MM.1S (cell line): ENCODE results near the gene DLX4.

ENCODE experiments used
- DNase-seq: peaks from one replicate; pipeline ENCODE4 v3.0.0-alpha.2; 2015
- H2AFZ ChIP-seq: fragments of 300-600 bp; sonication (generic); 2 replicates; pipeline ENCODE4 v1.6.0; 2016; ENCODE audit warnings: antibody characterized with exemption, low read length
- H3F3A ChIP-seq: fragments of 300-600 bp; sonication (generic); 2 replicates; pipeline ENCODE4 v1.6.1; 2016; ENCODE audit warnings: mild to moderate bottlenecking, antibody characterized with exemption, low read length, moderate library complexity, mixed read lengths; ENCODE audit not compliant: insufficient read depth
- H3K27ac ChIP-seq: fragments of 300-600 bp; sonication (generic); 2 replicates; pipeline ENCODE4 v1.5.1; 2016; ENCODE audit warnings: mild to moderate bottlenecking, low read length
- H3K27me3 ChIP-seq: fragments of 300-600 bp; sonication (generic); replicated peaks from 2 replicates; pipeline ENCODE4 v1.6.0; 2016; ENCODE audit warnings: low read length; ENCODE audit not compliant: insufficient read depth
- H3K36me3 ChIP-seq: fragments of 300-600 bp; sonication (generic); replicated peaks from 2 replicates; pipeline ENCODE4 v1.6.1; 2016; ENCODE audit warnings: mild to moderate bottlenecking, low read length, mixed read lengths; ENCODE audit not compliant: insufficient read depth
- H3K4me1 ChIP-seq: fragments of 300-600 bp; sonication (generic); 2 replicates; pipeline ENCODE4 v1.6.1; 2016; ENCODE audit warnings: low read length, mixed read lengths
- H3K4me2 ChIP-seq: fragments of 300-600 bp; sonication (generic); 2 replicates; pipeline ENCODE4 v1.6.0; 2016; ENCODE audit warnings: low read depth, low read length
- H3K4me3 ChIP-seq: fragments of 300-600 bp; sonication (generic); 2 replicates; pipeline ENCODE4 v1.5.1; 2016; ENCODE audit warnings: low read length, mixed read lengths
- H3K79me2 ChIP-seq: fragments of 300-600 bp; sonication (generic); 2 replicates; pipeline ENCODE4 v1.6.1; 2016; ENCODE audit warnings: mixed run types, low read length, mixed read lengths
- H3K9ac ChIP-seq: fragments of 300-600 bp; sonication (generic); 2 replicates; pipeline ENCODE4 v1.6.1; 2016; ENCODE audit warnings: low read length, mixed read lengths
- H3K9me2 ChIP-seq: fragments of 300-600 bp; sonication (generic); replicated peaks from 2 replicates; pipeline ENCODE4 v1.6.1; 2016; ENCODE audit warnings: mild to moderate bottlenecking, low read length, mixed read lengths; ENCODE audit not compliant: insufficient read depth
- H3K9me3 ChIP-seq: fragments of 300-600 bp; sonication (generic); replicated peaks from 2 replicates; pipeline ENCODE4 v1.6.1; 2016; ENCODE audit warnings: mild to moderate bottlenecking, low read length, mixed read lengths; ENCODE audit not compliant: insufficient read depth
- H4K20me1 ChIP-seq: fragments of 300-600 bp; sonication (generic); 2 replicates; pipeline ENCODE4 v1.6.1; 2016; ENCODE audit warnings: mild to moderate bottlenecking, low read length, moderate library complexity, mixed read lengths; ENCODE audit not compliant: insufficient read depth
- CTCF ChIP-seq: fragments of 300-600 bp; sonication (generic); IDR thresholded peaks from 2 replicates; pipeline ENCODE4 v1.5.1; 2016; ENCODE audit warnings: antibody characterized with exemption, low read length, mixed read lengths
- EZH2 ChIP-seq: fragments of 300-600 bp; sonication (generic); optimal IDR thresholded peaks from 2 replicates; pipeline ENCODE3; 2017; ENCODE audit warnings: low read depth, mild to moderate bottlenecking, antibody characterized with exemption, low read length, mixed read lengths
- EZH2phosphoT487 ChIP-seq: fragments of 300-600 bp; sonication (generic); IDR thresholded peaks from 2 replicates; pipeline ENCODE4 v1.6.1; 2018; ENCODE audit warnings: antibody characterized with exemption, low read length

The DLX4 gene

GRCh38 chr17:49941427-49941826, 27.6 kb upstream of the DLX4 start:
- TF ChIP-seq CTCF: no peak
- TF ChIP-seq EZH2phosphoT487: no peak
- TF ChIP-seq EZH2: no peak
- no peak for DNase-seq
- H3K9ac ChIP-seq: no peak overlapping the region
- H3K27me3 ChIP-seq: peaks cover 94% of the 10 kb centered on the region
- no peaks in the 10 kb centered on the region for H3K4me1 ChIP-seq
- H3K4me2 ChIP-seq: no peak overlapping the region
- H2AFZ ChIP-seq: no peak overlapping the region
- H3K9me3 ChIP-seq: no peaks in the 10 kb centered on the region
- no peak overlapping the region for H3K4me3 ChIP-seq
- no peaks in the 10 kb centered on the region for H3F3A ChIP-seq
- no peaks in the 10 kb centered on the region for H3K79me2 ChIP-seq
- H3K27ac ChIP-seq: no peak overlapping the region
- H3K36me3 ChIP-seq: no peaks in the 10 kb centered on the region
- H3K9me2 ChIP-seq: no peaks in the 10 kb centered on the region
- no peaks in the 10 kb centered on the region for H4K20me1 ChIP-seq

GRCh38 chr17:49942947-49943346, 26.0 kb upstream of the DLX4 start:
- H3K79me2 ChIP-seq: no peaks in the 10 kb centered on the region
- no peaks in the 10 kb centered on the region for H3K9me2 ChIP-seq
- no peaks in the 10 kb centered on the region for H3K36me3 ChIP-seq
- H4K20me1 ChIP-seq: no peaks in the 10 kb centered on the region
- H3K4me1 ChIP-seq: no peaks in the 10 kb centered on the region
- TF ChIP-seq EZH2 (no peak), CTCF (no peak), EZH2phosphoT487 (no peak)
- H3K27ac ChIP-seq: no peak overlapping the region
- no peak overlapping the region for H3K4me2 ChIP-seq
- H3K9me3 ChIP-seq: no peaks in the 10 kb centered on the region
- no peak overlapping the region for H3K4me3 ChIP-seq
- no peak overlapping the region for H3K9ac ChIP-seq
- H3F3A ChIP-seq: no peaks in the 10 kb centered on the region
- H2AFZ ChIP-seq: no peak overlapping the region
- H3K27me3 ChIP-seq: peaks cover 99% of the 10 kb centered on the region
- DNase-seq: no peak

GRCh38 chr17:49944273-49944870, 24.6 kb upstream of the DLX4 start:
- Histone ChIP-seq H3F3A (no peaks in the 10 kb centered on the region), H3K4me1 (no peaks in the 10 kb centered on the region), H3K79me2 (no peaks in the 10 kb centered on the region), H2AFZ (no peak overlapping the region), H3K9me3 (no peaks in the 10 kb centered on the region), H3K36me3 (no peaks in the 10 kb centered on the region), H3K27me3 (peaks cover 99% of the 10 kb centered on the region), H3K9me2 (no peaks in the 10 kb centered on the region), H3K9ac (no peak overlapping the region), H3K4me3 (no peak overlapping the region), H3K27ac (no peak overlapping the region), H3K4me2 (no peak overlapping the region), H4K20me1 (no peaks in the 10 kb centered on the region)
- no peak for DNase-seq
- TF ChIP-seq EZH2 (no peak), CTCF (no peak), EZH2phosphoT487 (no peak)
